Measurements from ENCODE around the gene ENKD1. TPM values are rescaled to one million over a fixed set of nuclear protein-coding genes. Genes with fewer than 3 reads are reported as not detected.

ENKD1 gene
- total and polyA plus RNA-seq, 9 donors: 8.0 to 45.6 (median 21.7) TPM

- H3K27me3 ChIP-seq: peaks cover 2% of the 10 kb centered on the region
- 78 to 84% (median 79%) methylated on average over 9 of the region's 9 CpGs for WGBS, 3 donors
- no peaks in the 10 kb centered on the region for H3K4me1 ChIP-seq (ENCODE audit: insufficient read depth)
- no peaks in the 10 kb centered on the region for H3K9me3 ChIP-seq
- TF ChIP-seq CTCF (IDR thresholded peaks at IDR 0.05): no peak
- no peak for TF ChIP-seq EP300 (IDR thresholded peaks at IDR 0.05)
- TF ChIP-seq POLR2A (IDR thresholded peaks at IDR 0.05): no peak
- no peak overlapping the region for H3K27ac ChIP-seq
- intact Hi-C loops (cut with DNase I): loop anchor here in 3 of 4 donors (5.0 to 10.0 kb wide), 3 partner anchors 82 to 99 kb away; partner anchors contain the start of gene CTCF (in 1 of the 3)
- H3K36me3 ChIP-seq: no peaks in the 10 kb centered on the region
- DNase-seq: no peak
- no peak overlapping the region for H3K4me3 ChIP-seq
Measured at GRCh38 chr16:67644038-67644437, 22.5 kb downstream of the ENKD1 start.

- Histone ChIP-seq H3K27me3 (no peaks in the 10 kb centered on the region), H3K27ac (no peak overlapping the region), H3K4me1 (ENCODE audit: insufficient read depth) (no peaks in the 10 kb centered on the region), H3K4me3 (no peak overlapping the region), H3K36me3 (no peaks in the 10 kb centered on the region), H3K9me3 (no peaks in the 10 kb centered on the region)
- TF ChIP-seq CTCF (IDR thresholded peaks at IDR 0.05) (no peak), POLR2A (IDR thresholded peaks at IDR 0.05) (no peak)
- peak in 1 of 5 donors; percentile 43 for DNase-seq
- WGBS, 3 donors: 49 to 53% (median 52%) methylated on average over 10 of the region's 10 CpGs
- intact Hi-C loops (cut with DNase I): loop anchor here in 3 of 4 donors (5.0 to 10.0 kb wide), 3 partner anchors 80 to 97 kb away; partner anchors contain the start of gene CTCF (in 1 of the 3)
Measured at GRCh38 chr16:67641779-67642708, 24.5 kb downstream of the ENKD1 start.

GRCh38 chr16:67637625-67638024, 28.9 kb downstream of the ENKD1 start:
- 86 to 89% (median 87%) methylated on average over 12 of the region's 12 CpGs for WGBS, 3 donors
- Histone ChIP-seq H3K36me3 (no peaks in the 10 kb centered on the region), H3K9me3 (no peaks in the 10 kb centered on the region), H3K4me3 (no peak overlapping the region), H3K27me3 (no peaks in the 10 kb centered on the region), H3K27ac (no peak overlapping the region), H3K4me1 (ENCODE audit: insufficient read depth) (no peaks in the 10 kb centered on the region)
- no peak for DNase-seq
- intact Hi-C loops (cut with DNase I): no loop called here
- TF ChIP-seq CTCF (IDR thresholded peaks at IDR 0.05) (no peak), POLR2A (IDR thresholded peaks at IDR 0.05) (no peak), EP300 (IDR thresholded peaks at IDR 0.05) (no peak)

- no peak for DNase-seq
- Histone ChIP-seq H3K9me3 (no peaks in the 10 kb centered on the region), H3K36me3 (no peaks in the 10 kb centered on the region), H3K4me1 (ENCODE audit: insufficient read depth) (no peaks in the 10 kb centered on the region), H3K4me3 (no peak overlapping the region), H3K27me3 (no peaks in the 10 kb centered on the region), H3K27ac (no peak overlapping the region)
- intact Hi-C loops (cut with DNase I): no loop called here
- TF ChIP-seq CTCF (IDR thresholded peaks at IDR 0.05) (no peak), POLR2A (IDR thresholded peaks at IDR 0.05) (no peak), EP300 (IDR thresholded peaks at IDR 0.05) (no peak)
- WGBS, 3 donors: 80 to 89% (median 88%) methylated on average over 8 of the region's 8 CpGs
Measured at GRCh38 chr16:67636713-67637112, 29.8 kb downstream of the ENKD1 start.
